BLaER1 (cell line): ENCODE data around the gene NPHP4.

Source experiments
- H3K27ac ChIP-seq: shearing (Covaris generic); formaldehyde crosslinking; 2 replicates; pipeline ENCODE4 v1.8.1; 2022
- H3K27me3 ChIP-seq: shearing (Covaris generic); formaldehyde crosslinking; 2 replicates; pipeline ENCODE4 v1.8.1; 2022
- H3K36me3 ChIP-seq: shearing (Covaris generic); formaldehyde crosslinking; 2 replicates; pipeline ENCODE4 v1.8.1; 2022
- H3K4me1 ChIP-seq: shearing (Covaris generic); formaldehyde crosslinking; 2 replicates; pipeline ENCODE4 v1.8.1; 2022
- H3K4me2 ChIP-seq: shearing (Covaris generic); formaldehyde crosslinking; 2 replicates; pipeline ENCODE4 v1.8.1; 2022
- H3K4me3 ChIP-seq: shearing (Covaris generic); formaldehyde crosslinking; 2 replicates; pipeline ENCODE4 v1.8.1; 2022
- H3K9ac ChIP-seq: shearing (Covaris generic); formaldehyde crosslinking; 2 replicates; pipeline ENCODE4 v1.8.1; 2022
- H3K9me3 ChIP-seq: shearing (Covaris generic); formaldehyde crosslinking; 2 replicates; pipeline ENCODE4 v1.8.1; 2022
- H4K20me1 ChIP-seq: shearing (Covaris generic); formaldehyde crosslinking; 2 replicates; pipeline ENCODE4 v1.8.1; 2022
- Cebpa-rat ChIP-seq: shearing (Covaris generic); IDR thresholded peaks from 2 replicates; pipeline ENCODE4 v1.8.1; 2022

The NPHP4 gene

GRCh38 chr1:5966543-5967205 is 25.6 kb downstream of the NPHP4 start:
- H3K4me3 ChIP-seq, result no peak overlapping the region
- no peak overlapping the region for H3K27ac ChIP-seq
- H3K36me3 ChIP-seq, result peaks cover 82% of the 10 kb centered on the region
- no peaks in the 10 kb centered on the region for H3K9me3 ChIP-seq
- H4K20me1 ChIP-seq, result no peaks in the 10 kb centered on the region
- TF ChIP-seq Cebpa-rat, result no peak
- H3K27me3 ChIP-seq, result no peaks in the 10 kb centered on the region
- no peak overlapping the region for H3K9ac ChIP-seq
- H3K4me1 ChIP-seq, result peaks cover 17% of the 10 kb centered on the region
- H3K4me2 ChIP-seq, result no peak overlapping the region

DNA sequence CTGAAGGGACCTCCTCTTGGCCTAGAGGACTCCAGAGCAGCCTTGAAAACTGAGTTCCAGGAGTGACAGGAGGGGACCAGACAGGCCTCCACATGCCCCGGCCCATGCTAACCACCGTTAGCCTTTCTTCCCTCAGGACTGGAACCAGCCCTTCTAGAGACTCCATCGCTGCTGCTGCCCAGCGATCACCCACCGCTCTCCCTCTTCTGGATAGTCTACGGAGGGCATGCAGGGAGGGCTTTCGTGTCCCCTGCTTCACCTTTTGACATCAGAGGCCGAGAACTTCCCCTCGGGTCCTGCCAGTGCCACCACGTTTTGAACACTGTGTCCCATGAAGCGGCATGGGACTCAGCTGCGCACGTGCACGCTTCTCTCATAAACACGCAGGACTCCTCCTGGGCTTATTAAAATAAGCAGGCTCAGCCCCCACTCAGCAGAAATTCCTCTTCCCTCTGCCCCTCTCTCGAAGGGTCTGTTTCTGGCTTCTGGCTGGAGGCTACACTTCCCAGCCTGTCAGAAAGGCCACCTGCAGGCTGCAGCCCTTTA is 26.6 kb downstream of the NPHP4 start:
- H3K9ac ChIP-seq, result no peak overlapping the region
- no peak overlapping the region for H3K27ac ChIP-seq
- H3K9me3 ChIP-seq, result no peaks in the 10 kb centered on the region
- peaks cover 17% of the 10 kb centered on the region for H3K4me1 ChIP-seq
- no peaks in the 10 kb centered on the region for H4K20me1 ChIP-seq
- no peak for TF ChIP-seq Cebpa-rat
- no peak overlapping the region for H3K4me3 ChIP-seq
- H3K4me2 ChIP-seq, result no peak overlapping the region
- H3K36me3 ChIP-seq, result peaks cover 82% of the 10 kb centered on the region
- no peaks in the 10 kb centered on the region for H3K27me3 ChIP-seq

DNA sequence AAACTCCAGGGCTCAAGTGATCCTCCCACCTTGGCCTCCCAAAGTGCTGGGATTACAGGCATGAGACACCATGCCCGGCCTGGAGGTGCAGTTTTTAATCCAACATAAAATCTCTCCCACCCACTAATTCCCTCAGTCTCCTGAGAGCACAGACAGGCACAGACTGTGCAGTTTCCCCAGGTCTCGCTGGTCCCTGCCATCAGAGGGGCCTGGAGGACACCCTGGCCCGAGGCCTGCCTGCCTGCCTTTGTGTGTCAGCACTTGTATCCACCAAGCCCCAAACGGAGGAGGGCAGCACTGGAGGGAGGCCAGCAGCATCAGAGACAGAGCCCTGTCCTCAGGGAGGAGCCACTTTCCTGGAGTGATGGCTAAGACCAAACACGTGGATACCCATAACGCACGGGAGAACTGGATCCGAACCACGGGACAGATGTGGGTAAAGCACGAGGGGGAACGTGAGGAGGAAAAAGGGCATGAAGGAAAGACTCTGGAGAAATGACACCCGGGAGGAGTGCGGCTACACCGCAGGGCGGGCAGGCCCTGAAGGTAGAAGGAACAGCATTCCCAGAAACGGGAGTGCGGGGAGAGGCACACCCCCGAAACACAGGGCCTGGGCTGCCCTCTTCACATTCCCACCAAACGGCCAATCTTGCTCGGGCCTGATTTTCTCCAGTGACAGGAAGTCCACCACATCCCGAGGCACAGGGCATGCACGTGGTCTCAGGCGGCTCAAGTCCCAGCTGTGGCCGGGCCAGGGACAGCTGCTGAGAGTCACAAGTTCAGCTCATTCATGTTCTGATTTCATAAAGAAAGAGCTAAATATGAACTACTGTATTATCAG is 29.7 kb downstream of the NPHP4 start:
- H3K27ac ChIP-seq, result no peak overlapping the region
- no peaks in the 10 kb centered on the region for H3K9me3 ChIP-seq
- peaks cover 9% of the 10 kb centered on the region; the same call in 1 of the 2 replicates for H3K4me1 ChIP-seq
- H3K4me3 ChIP-seq, result no peak overlapping the region
- H3K4me2 ChIP-seq, result no peak overlapping the region
- no peaks in the 10 kb centered on the region for H3K27me3 ChIP-seq
- H3K9ac ChIP-seq, result no peak overlapping the region
- no peaks in the 10 kb centered on the region for H4K20me1 ChIP-seq
- H3K36me3 ChIP-seq, result peaks cover 89% of the 10 kb centered on the region
- no peak for TF ChIP-seq Cebpa-rat

GRCh38 chr1:5961601-5962000 is 30.6 kb downstream of the NPHP4 start:
- no peak overlapping the region for H3K4me2 ChIP-seq
- no peak overlapping the region for H3K9ac ChIP-seq
- peaks cover 88% of the 10 kb centered on the region for H3K36me3 ChIP-seq
- no peaks in the 10 kb centered on the region for H3K9me3 ChIP-seq
- H3K27ac ChIP-seq, result no peak overlapping the region
- no peaks in the 10 kb centered on the region for H3K27me3 ChIP-seq
- H3K4me1 ChIP-seq, result peaks cover under 1% of the 10 kb centered on the region; the same call in 1 of the 2 replicates
- TF ChIP-seq Cebpa-rat, result no peak
- no peak overlapping the region for H3K4me3 ChIP-seq
- no peaks in the 10 kb centered on the region for H4K20me1 ChIP-seq

GRCh38 chr1:5960336-5960735 is 31.9 kb downstream of the NPHP4 start:
- H3K36me3 ChIP-seq, result peaks cover 87% of the 10 kb centered on the region
- no peaks in the 10 kb centered on the region for H3K9me3 ChIP-seq
- H3K4me1 ChIP-seq, result no peaks in the 10 kb centered on the region
- H3K4me3 ChIP-seq, result no peak overlapping the region
- no peak overlapping the region for H3K9ac ChIP-seq
- no peaks in the 10 kb centered on the region for H3K27me3 ChIP-seq
- no peaks in the 10 kb centered on the region for H4K20me1 ChIP-seq
- H3K4me2 ChIP-seq, result no peak overlapping the region
- no peak for TF ChIP-seq Cebpa-rat
- no peak overlapping the region for H3K27ac ChIP-seq

DNA sequence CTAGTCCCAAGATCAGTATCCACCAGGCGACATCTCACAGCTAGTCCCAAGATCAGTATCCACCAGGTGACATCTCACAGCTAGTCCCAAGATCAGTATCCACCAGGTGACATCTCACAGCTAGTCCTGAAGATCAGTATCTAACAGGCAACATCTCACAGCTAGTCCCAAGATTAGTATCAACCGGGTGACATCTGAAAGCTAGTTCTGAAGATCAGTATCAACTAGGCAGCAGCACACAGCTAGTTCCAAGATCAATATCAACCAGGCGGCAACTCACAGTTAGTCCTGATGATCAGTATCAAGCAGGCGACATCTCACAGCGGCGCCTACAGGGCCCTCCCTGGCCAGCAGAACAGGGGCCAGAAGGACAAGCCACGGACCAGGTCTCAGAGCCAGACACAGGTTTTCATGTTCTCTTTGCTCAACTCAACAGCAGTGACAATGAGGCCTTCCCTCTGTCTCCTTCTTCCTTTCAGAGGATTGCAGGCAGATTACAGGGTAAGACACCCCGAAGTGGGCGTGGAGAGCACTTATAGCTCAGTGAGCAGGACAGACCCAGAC is 32.5 kb downstream of the NPHP4 start:
- no peak overlapping the region for H3K27ac ChIP-seq
- peaks cover 87% of the 10 kb centered on the region for H3K36me3 ChIP-seq
- no peaks in the 10 kb centered on the region for H4K20me1 ChIP-seq
- no peak overlapping the region for H3K4me3 ChIP-seq
- H3K9me3 ChIP-seq, result no peaks in the 10 kb centered on the region
- no peaks in the 10 kb centered on the region for H3K27me3 ChIP-seq
- H3K4me2 ChIP-seq, result no peak overlapping the region
- no peak for TF ChIP-seq Cebpa-rat
- H3K4me1 ChIP-seq, result peaks cover 5% of the 10 kb centered on the region; the same call in 1 of the 2 replicates
- H3K9ac ChIP-seq, result no peak overlapping the region

DNA sequence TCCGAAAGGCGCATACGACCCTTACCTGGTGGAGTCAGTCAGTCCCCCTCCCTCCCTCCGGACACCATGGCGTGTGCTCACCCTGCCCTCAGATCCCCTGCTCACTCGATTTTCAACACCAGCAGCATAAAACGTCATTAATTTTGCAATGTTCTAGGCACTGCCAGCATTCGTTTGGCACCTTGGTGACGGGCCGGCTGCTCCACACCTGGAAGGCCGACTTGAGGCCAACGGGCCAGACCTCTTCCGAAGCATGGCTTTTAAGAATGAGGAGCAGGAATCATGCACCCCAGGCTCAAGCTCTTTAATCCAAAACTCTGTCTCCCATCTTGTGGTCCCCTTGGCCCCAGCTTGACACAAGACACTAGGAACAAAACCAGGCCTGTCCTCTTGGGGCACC is 33.1 kb downstream of the NPHP4 start:
- Histone ChIP-seq H3K36me3 (peaks cover 82% of the 10 kb centered on the region), H3K27ac (no peak overlapping the region), H3K9ac (no peak overlapping the region), H3K4me2 (no peak overlapping the region), H3K4me1 (peaks cover 5% of the 10 kb centered on the region; the same call in 1 of the 2 replicates), H4K20me1 (no peaks in the 10 kb centered on the region), H3K9me3 (no peaks in the 10 kb centered on the region), H3K4me3 (no peak overlapping the region), H3K27me3 (no peaks in the 10 kb centered on the region)
- TF ChIP-seq Cebpa-rat, result no peak

- H3K4me1 ChIP-seq, result peaks cover 7% of the 10 kb centered on the region; the same call in 1 of the 2 replicates
- no peak overlapping the region for H3K4me2 ChIP-seq
- no peak overlapping the region for H3K9ac ChIP-seq
Observed at GRCh38 chr1:5956022-5956830, 36.0 kb downstream of the NPHP4 start.

GRCh38 chr1:5955479-5955977 is 36.7 kb downstream of the NPHP4 start:
- Histone ChIP-seq H3K4me3 (no peak overlapping the region), H3K9ac (no peak overlapping the region), H3K27ac (no peak overlapping the region), H3K4me1 (peaks cover 14% of the 10 kb centered on the region), H3K27me3 (no peaks in the 10 kb centered on the region), H3K4me2 (no peak overlapping the region), H3K9me3 (no peaks in the 10 kb centered on the region), H3K36me3 (peaks cover 83% of the 10 kb centered on the region), H4K20me1 (no peaks in the 10 kb centered on the region)
- no peak for TF ChIP-seq Cebpa-rat

More at GRCh38 chr1:5956022-5956830, 36.0 kb downstream of the NPHP4 start:
- Histone ChIP-seq H3K36me3 (peaks cover 83% of the 10 kb centered on the region), H3K27me3 (no peaks in the 10 kb centered on the region), H3K9me3 (no peaks in the 10 kb centered on the region), H3K27ac (no peak overlapping the region), H4K20me1 (no peaks in the 10 kb centered on the region), H3K4me3 (no peak overlapping the region)
- TF ChIP-seq Cebpa-rat, result no peak
